ENCODE measurements around the gene MED13.

DNA sequence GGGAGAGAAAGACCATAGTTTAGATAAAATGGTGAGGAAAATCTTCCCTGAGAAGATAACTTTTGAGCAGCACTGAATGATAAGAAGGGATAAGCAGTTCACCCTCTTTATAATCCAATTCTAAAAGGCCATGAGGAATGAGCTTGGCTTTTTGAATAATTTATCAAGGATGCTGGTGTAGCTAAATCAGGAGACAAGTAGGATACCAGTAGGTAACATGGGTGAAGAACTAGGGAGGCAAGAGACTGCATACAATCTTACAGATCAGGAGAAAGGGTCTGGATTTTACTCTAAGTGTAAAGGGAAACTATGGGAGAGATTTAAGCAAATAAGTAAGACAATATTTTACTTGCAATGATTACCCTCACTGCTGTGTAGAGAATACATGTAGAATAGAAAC lies 60.7 kb downstream of the MED13 start:
- no peak for TF ChIP-seq NCOR1 (IDR thresholded peaks at IDR 0.05)
- TF ChIP-seq, protein P1, sequence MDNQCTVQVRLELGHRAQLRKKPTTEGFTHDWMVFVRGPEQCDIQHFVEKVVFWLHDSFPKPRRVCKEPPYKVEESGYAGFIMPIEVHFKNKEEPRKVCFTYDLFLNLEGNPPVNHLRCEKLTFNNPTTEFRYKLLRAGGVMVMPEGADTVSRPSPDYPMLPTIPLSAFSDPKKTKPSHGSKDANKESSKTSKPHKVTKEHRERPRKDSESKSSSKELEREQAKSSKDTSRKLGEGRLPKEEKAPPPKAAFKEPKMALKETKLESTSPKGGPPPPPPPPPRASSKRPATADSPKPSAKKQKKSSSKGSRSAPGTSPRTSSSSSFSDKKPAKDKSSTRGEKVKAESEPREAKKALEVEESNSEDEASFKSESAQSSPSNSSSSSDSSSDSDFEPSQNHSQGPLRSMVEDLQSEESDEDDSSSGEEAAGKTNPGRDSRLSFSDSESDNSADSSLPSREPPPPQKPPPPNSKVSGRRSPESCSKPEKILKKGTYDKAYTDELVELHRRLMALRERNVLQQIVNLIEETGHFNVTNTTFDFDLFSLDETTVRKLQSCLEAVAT (IDR thresholded peaks at IDR 0.05), result no peak
- no peak for TF ChIP-seq FOXM1 (IDR thresholded peaks at IDR 0.05; ENCODE audit: low read depth)
- TF ChIP-seq FOXM1 (CRISPR knock-in tag; IDR thresholded peaks at IDR 0.05; ENCODE audit: low read depth), result no peak
- TF ChIP-seq TBP (optimal IDR thresholded peaks at IDR 0.05; ENCODE audit: low read depth, low read length), result no peak
- no peak for TF ChIP-seq ZNF12 (CRISPR knock-in tag; IDR thresholded peaks at IDR 0.05)
- TF ChIP-seq POLR2AphosphoS5 (IDR thresholded peaks at IDR 0.05; ENCODE audit: control insufficient read depth, insufficient read depth, low read depth, low read length), result no peak
- TF ChIP-seq JUND (IDR thresholded peaks at IDR 0.05; ENCODE audit: borderline replicate concordance, low read depth, low read length), result no peak
- no peak for TF ChIP-seq JUND (tag; IDR thresholded peaks at IDR 0.05; ENCODE audit: borderline replicate concordance, low read depth, low read length)
